Mononuclear cell (primary cell): ENCODE results near the gene SETD7. TPM values are rescaled to one million over a fixed set of nuclear protein-coding genes. Genes with fewer than 3 reads are reported as not detected.

Experiments used
- H3K27me3 ChIP-seq: 2 replicates; pipeline ENCODE4 v1.6.0; 2011; ENCODE audit warnings: low read length, control low read depth; ENCODE audit not compliant: insufficient read depth
- H3K4me1 ChIP-seq: 2 replicates; pipeline ENCODE4 v1.5.1; 2011; ENCODE audit warnings: mild to moderate bottlenecking, low read length, control low read depth; ENCODE audit not compliant: insufficient read depth
- H3K4me3 ChIP-seq: 2 replicates; pipeline ENCODE4 v1.5.1; 2011; ENCODE audit warnings: mild to moderate bottlenecking, low read length, moderate library complexity
- H3K9me3 ChIP-seq: 2 replicates; pipeline ENCODE4 v1.5.1; 2011; ENCODE audit warnings: low read depth, mild to moderate bottlenecking, control low read depth, low read length
- total RNA-seq: library from RNA; depleted of rRNA; stranded (reverse); fragments of >200 nt; gene quantifications from one replicate; pipeline ENCODE4 v1.2.3, GENCODE V29; 2012

SETD7 gene
- total RNA-seq, 1 donor, result 33.2 TPM

DNA sequence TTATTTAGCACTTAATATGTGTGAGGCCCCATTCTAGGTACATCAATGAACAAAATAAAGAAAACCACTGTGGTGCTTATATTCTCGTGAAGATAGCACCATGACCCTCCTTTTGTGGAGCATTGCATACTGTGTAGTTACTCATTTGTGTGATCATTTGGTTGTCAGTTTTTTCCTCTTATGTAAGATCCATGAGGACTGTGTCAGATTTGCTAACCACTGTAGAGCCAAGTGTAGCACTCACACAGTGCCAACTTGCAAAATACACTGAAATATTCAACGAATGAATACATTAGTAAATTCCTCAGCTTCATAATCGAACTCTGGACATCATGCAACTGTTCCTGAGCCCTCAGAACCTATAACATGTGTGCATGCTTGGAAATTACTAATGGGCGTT lies 29.5 kb upstream of the SETD7 start:
- no peak overlapping the region for H3K4me3 ChIP-seq
- no peaks in the 10 kb centered on the region for H3K4me1 ChIP-seq
- H3K9me3 ChIP-seq, result no peaks in the 10 kb centered on the region
- no peaks in the 10 kb centered on the region for H3K27me3 ChIP-seq

DNA sequence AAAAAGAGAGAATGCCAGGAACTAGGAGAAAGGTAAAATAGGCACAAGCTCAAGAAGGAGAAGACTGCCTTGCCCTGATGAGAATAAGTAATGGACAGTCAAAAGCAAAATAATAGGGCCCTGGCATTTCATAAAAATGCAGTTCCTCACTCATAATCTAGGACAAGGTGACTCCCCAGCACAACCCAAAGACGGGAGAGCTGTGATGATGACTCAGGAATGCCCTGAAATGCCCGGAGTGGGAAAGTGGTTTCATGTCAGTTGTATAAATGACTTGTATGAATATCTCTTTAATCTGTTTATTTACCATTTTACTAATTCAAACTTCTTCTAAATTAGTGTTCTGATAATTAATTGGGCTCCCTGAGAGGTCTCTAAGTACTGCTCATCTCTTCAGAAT lies 28.8 kb upstream of the SETD7 start:
- H3K27me3 ChIP-seq, result no peaks in the 10 kb centered on the region
- no peaks in the 10 kb centered on the region for H3K4me1 ChIP-seq
- no peaks in the 10 kb centered on the region for H3K9me3 ChIP-seq

DNA sequence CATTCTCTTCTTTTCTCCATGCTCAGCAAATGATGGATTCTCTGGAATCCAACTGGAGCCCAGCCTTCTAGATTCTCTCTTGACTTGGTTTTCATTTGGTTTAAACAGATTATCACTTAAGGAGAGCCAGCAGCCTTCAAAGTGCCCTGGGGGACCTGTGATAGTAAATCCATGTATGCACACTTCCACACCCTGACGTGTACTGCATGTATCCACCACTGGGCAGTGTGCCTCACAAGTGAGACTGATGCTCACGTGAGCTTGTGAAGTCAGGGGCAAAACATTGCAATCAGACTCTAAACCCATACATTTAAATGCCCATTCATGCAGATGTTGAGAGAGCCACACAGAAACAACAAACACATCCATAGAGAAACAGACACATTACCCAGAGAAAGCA lies 28.0 kb upstream of the SETD7 start:
- Histone ChIP-seq H3K9me3 (no peaks in the 10 kb centered on the region), H3K4me1 (no peaks in the 10 kb centered on the region), H3K27me3 (no peaks in the 10 kb centered on the region), H3K4me3 (no peak overlapping the region)

More for the DNA sequence above, 28.8 kb upstream of the SETD7 start:
- no peak overlapping the region for H3K4me3 ChIP-seq

- Histone ChIP-seq H3K4me3 (no peak overlapping the region), H3K4me1 (no peaks in the 10 kb centered on the region), H3K9me3 (no peaks in the 10 kb centered on the region), H3K27me3 (no peaks in the 10 kb centered on the region)
These were observed 26.0 kb upstream of the SETD7 start for GRCh38 chr4:139582044-139582443.

DNA sequence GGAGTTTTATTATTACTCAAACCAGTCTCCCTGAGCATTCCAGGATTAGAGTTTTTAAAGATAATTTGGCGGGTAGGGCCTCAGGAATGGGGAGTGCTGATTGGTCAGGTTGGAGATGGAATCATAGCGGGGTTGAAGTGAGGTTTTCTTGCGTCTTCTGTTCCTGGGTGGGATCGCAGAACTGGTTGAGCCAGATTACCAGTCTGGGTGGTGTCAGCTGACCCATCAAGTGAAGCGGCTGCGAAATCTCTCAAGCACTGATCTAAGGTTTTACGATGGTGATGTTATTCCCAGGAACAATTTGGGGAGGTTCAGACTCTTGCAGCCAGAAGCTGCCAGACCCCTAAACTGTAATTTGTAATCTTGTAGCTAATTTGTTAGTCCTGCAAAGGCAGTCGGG lies 25.1 kb upstream of the SETD7 start:
- H3K4me3 ChIP-seq, result no peak overlapping the region
- H3K27me3 ChIP-seq, result no peaks in the 10 kb centered on the region
- H3K4me1 ChIP-seq, result no peaks in the 10 kb centered on the region
- no peaks in the 10 kb centered on the region for H3K9me3 ChIP-seq

DNA sequence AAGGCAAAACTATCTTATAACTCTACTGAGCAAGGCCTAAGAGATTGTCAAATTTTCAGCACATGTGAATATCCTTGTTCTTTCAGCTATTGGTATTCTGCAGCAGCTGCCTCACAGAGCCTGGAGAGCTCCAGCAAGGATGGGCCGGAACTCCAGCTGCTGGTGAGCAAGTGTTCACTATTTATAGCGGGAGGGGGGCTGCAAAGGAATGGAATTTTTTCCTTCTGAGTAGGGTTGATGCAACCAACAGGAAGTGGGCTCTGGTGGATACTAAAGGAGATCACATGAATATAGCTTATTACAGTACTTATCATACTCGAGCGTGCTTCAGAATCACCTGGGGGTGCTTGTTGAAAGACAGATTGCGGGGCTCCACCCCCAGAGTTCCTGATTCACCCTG lies 20.2 kb upstream of the SETD7 start:
- H3K9me3 ChIP-seq, result no peaks in the 10 kb centered on the region
- no peaks in the 10 kb centered on the region for H3K27me3 ChIP-seq
- no peaks in the 10 kb centered on the region for H3K4me1 ChIP-seq
- no peak overlapping the region for H3K4me3 ChIP-seq

- H3K4me1 ChIP-seq, result no peaks in the 10 kb centered on the region
- no peaks in the 10 kb centered on the region for H3K9me3 ChIP-seq
- H3K27me3 ChIP-seq, result no peaks in the 10 kb centered on the region
- H3K4me3 ChIP-seq, result no peak overlapping the region
These were observed 19.1 kb upstream of the SETD7 start for GRCh38 chr4:139575072-139575471.

DNA sequence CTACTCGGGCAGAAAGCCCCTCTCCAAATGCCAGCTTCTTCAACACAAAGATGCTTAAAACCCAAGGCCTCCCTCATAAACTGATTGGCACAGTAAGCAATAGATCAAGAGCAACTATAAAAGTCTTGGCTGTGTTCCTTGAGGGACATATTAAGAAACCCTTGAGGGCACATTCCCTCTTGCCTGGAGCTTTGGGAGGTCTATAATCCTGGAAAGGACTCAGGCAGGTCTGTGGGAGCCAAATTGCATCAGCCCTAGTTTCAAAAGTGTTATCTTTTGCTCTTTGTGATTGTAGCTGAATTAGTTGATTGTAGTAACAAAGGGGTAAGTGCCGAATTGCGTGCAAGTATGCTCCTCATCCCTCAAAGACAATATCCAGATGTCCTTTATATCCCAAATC lies 18.6 kb upstream of the SETD7 start:
- H3K27me3 ChIP-seq, result no peaks in the 10 kb centered on the region
- H3K4me1 ChIP-seq, result no peaks in the 10 kb centered on the region
- H3K9me3 ChIP-seq, result no peaks in the 10 kb centered on the region
- no peak overlapping the region for H3K4me3 ChIP-seq

DNA sequence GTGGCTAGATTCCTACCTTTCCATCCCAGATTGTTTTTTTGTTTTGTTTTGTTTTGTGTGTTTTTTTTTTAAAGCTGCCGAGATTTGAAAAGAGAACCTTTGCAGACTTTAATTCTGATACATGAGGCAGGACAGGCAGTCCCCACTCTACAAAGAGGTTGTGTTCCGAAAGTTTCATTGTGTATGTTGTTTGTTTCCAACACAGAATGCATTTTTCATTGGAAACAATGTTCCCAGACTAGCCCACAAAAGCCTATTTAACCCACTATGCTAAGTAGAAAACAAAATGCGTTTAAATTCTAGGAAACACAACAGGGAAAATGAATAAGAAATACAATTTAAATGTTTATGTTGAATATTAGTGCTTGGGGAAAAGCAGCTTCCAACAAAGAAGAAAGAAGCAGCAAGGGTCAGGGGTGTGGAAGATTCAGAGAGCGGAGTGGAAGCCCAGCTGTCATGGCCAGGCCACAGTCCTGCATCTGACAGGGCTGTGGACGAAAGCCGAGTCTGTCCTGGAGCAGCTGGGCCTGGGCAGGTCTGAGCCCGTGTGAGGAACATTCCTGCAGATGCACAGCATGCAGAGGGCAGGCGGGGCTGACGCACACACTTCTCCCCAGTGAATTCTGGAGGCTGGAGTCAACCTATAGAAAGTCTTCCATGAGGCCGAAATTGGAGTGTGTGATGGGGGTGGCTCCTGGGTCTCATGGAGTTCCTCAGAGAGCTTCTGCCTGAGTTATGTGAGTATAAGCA lies 12.4 kb upstream of the SETD7 start:
- Histone ChIP-seq H3K9me3 (no peaks in the 10 kb centered on the region), H3K4me1 (no peaks in the 10 kb centered on the region), H3K27me3 (no peaks in the 10 kb centered on the region), H3K4me3 (no peak overlapping the region)

DNA sequence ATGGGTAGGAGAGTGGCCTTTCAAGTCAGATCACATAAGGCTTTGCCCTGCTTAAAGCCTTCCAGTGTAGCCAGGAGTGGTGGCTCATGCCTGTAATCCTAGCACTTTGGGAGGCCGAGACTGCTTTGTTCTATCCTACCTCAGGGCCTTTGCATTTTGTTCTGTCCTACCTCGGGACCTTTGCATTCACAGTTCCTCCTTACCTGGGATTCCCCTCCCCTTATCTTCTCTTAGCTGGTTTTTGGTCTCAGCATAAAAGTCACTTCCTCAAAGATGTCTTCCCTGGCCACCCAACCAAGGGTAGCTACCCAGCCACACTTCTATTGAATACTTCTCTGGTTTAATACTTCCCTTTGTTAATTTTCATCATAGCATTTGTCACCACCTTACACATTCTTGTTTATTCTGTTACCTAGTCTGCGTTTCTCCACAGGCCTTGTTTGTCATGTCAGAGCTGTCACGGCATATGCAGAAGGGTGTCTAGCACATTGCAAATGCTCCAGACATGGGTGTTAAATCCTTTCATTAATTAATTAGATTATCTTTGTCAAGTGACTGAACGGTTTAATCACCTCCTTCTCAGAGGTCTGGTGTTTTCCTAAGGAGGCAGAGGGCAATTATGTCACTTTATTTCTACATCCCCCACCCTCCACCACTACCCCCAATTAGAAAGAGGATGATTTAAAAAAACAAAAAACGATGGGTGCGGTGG lies 11.3 kb upstream of the SETD7 start:
- Histone ChIP-seq H3K4me1 (no peaks in the 10 kb centered on the region), H3K27me3 (no peaks in the 10 kb centered on the region), H3K9me3 (no peaks in the 10 kb centered on the region), H3K4me3 (no peak overlapping the region)

GRCh38 chr4:139564502-139564901 lies 8.5 kb upstream of the SETD7 start:
- Histone ChIP-seq H3K4me3 (no peak overlapping the region), H3K9me3 (no peaks in the 10 kb centered on the region), H3K4me1 (peaks cover 17% of the 10 kb centered on the region), H3K27me3 (no peaks in the 10 kb centered on the region)

- Histone ChIP-seq H3K9me3 (no peaks in the 10 kb centered on the region), H3K4me3 (no peak overlapping the region), H3K27me3 (no peaks in the 10 kb centered on the region), H3K4me1 (peaks cover 24% of the 10 kb centered on the region)
These were observed 7.5 kb upstream of the SETD7 start for GRCh38 chr4:139563515-139563914.

- Histone ChIP-seq H3K4me1 (peaks cover 24% of the 10 kb centered on the region), H3K4me3 (no peak overlapping the region), H3K27me3 (no peaks in the 10 kb centered on the region), H3K9me3 (no peaks in the 10 kb centered on the region)
These were observed 6.8 kb upstream of the SETD7 start for GRCh38 chr4:139562839-139563238.

- peaks cover 30% of the 10 kb centered on the region for H3K4me1 ChIP-seq
- no peak overlapping the region for H3K4me3 ChIP-seq
- H3K27me3 ChIP-seq, result no peaks in the 10 kb centered on the region
- H3K9me3 ChIP-seq, result no peaks in the 10 kb centered on the region
These were observed 6.2 kb upstream of the SETD7 start for GRCh38 chr4:139562067-139562684.

- Histone ChIP-seq H3K9me3 (no peaks in the 10 kb centered on the region), H3K4me3 (no peak overlapping the region), H3K27me3 (no peaks in the 10 kb centered on the region), H3K4me1 (peaks cover 35% of the 10 kb centered on the region)
These were observed 4.5 kb upstream of the SETD7 start for GRCh38 chr4:139560406-139561104.
